ENCODE results near the gene SP140. TPM values are rescaled to one million over a fixed set of nuclear protein-coding genes. Genes with fewer than 3 reads are reported as not detected.

Gene SP140
- total and polyA plus RNA-seq, 2 of the 8 experiments (the other 6 are each of a cell fraction or from before 2014, with no cell fraction given), result 0.23 to 1.3 TPM

DNA sequence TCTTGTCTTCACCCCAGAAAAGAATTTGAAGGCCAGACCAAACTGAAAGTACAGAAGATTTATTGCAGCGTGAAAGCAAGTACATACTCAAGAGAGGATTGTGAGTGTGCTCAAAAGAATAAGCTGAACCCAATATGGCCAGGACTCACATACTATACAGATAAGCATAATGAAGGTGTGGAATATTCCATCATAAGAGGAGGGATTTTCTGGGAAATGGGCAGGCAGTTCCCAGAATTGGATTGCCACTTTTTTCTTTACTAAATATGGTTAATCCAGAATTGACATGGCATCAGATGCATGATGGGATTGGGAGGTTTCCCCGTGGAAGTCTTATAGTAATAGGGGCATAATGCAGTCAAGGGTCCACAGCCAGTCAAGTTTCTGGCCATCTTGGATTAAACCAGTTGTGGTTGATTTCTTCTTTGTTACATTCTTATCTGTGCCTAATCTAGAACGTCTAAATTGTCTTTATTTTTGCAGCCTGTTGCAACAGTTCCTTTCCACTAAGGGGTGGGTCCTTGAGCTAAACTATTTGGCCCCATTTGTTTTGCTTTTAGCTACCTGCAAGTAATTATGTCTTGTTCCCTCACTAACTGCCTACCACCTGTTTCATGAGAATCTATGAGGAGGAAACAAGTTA, 110.4 kb downstream of the SP140 start:
- no peak overlapping the region for H3K56ac ChIP-seq (replicated peaks; ENCODE audit: insufficient read length, low read depth, low read length)
- no peak overlapping the region for H3K27ac ChIP-seq (ENCODE audit: low read depth, low read length)
- H3K79me1 ChIP-seq (ENCODE audit: low read depth, low read length), result no peaks in the 10 kb centered on the region
- no peak overlapping the region for H2BK20ac ChIP-seq (ENCODE audit: low read length)
- no peak overlapping the region for H4K91ac ChIP-seq (replicated peaks; ENCODE audit: insufficient read length, low read length)
- no peak overlapping the region for H3K4me2 ChIP-seq (ENCODE audit: insufficient read depth in 1 of 2, low read depth in 2 of 2, low read length in 2 of 2)
- no peaks in the 10 kb centered on the region for H3K23me2 ChIP-seq (ENCODE audit: low read depth, low read length)
- H2BK5ac ChIP-seq (ENCODE audit: low read depth, low read length), result no peak overlapping the region
- H3K4ac ChIP-seq (replicated peaks; ENCODE audit: insufficient read length, low read depth, low read length), result no peak overlapping the region
- no peaks in the 10 kb centered on the region for H4K20me1 ChIP-seq (replicated peaks in 1 of 2; ENCODE audit: control insufficient read depth in 1 of 2, insufficient read depth in 2 of 2, low read length in 2 of 2)
- 96% methylated on average over 3 of the region's 3 CpGs; no CpG with 5 or more reads in 1 of the 2 experiments for WGBS, 2 experiments (ENCODE audit: extremely low coverage in 1 of 2, insufficient coverage in 1 of 2, insufficient read length in 1 of 2, insufficient replicate concordance in 2 of 2, low coverage in 1 of 2, low lambda C conversion rate in 2 of 2, missing lambda C conversion rate in 1 of 2)
- H3K27me3 ChIP-seq (replicated peaks in 1 of 4; ENCODE audit: control insufficient read depth in 3 of 4, extremely low read depth in 1 of 4, insufficient read depth in 3 of 4, low read length in 3 of 4), result no peaks in the 10 kb centered on the region
- no peak overlapping the region for H3K14ac ChIP-seq (ENCODE audit: insufficient read length)
- H3K79me2 ChIP-seq (ENCODE audit: control insufficient read depth in 1 of 2, insufficient read depth in 2 of 2, low read length in 2 of 2), result no peaks in the 10 kb centered on the region
- H3K4me3 ChIP-seq (ENCODE audit: extremely low read depth in 1 of 4, insufficient read depth in 2 of 4, low read depth in 3 of 4, low read length in 4 of 4), result no peak overlapping the region
- H2BK12ac ChIP-seq (ENCODE audit: low read depth, low read length), result no peak overlapping the region
- no peaks in the 10 kb centered on the region for H3K36me3 ChIP-seq (ENCODE audit: control insufficient read depth in 2 of 4, insufficient read depth in 4 of 4, low read length in 3 of 4)
- H3K18ac ChIP-seq (ENCODE audit: extremely low read depth, low read length), result no peak overlapping the region
- H3K9me3 ChIP-seq (ENCODE audit: insufficient read depth in 2 of 2, low read depth in 1 of 2, low read length in 1 of 2), result no peaks in the 10 kb centered on the region
- no peak overlapping the region for H3K9ac ChIP-seq (replicated peaks in 1 of 4; ENCODE audit: extremely low read depth in 1 of 4, low read depth in 3 of 4, low read length in 3 of 4)
- no peaks in the 10 kb centered on the region for H3K4me1 ChIP-seq (replicated peaks in 1 of 4; ENCODE audit: control insufficient read depth in 3 of 4, insufficient read depth in 4 of 4, low read length in 3 of 4)
- POLR2A ChIA-PET (ENCODE audit: partially characterized antibody), result no interaction called here
- CTCF ChIA-PET (ENCODE audit: partially characterized antibody), result no interaction called here
- TF ChIP-seq JUND (IDR thresholded peaks at IDR 0.05; ENCODE audit: low read length) (no peak), GABPA (IDR thresholded peaks at IDR 0.05; ENCODE audit: borderline replicate concordance, insufficient read depth, low read length) (no peak), SRF (IDR thresholded peaks at IDR 0.05; ENCODE audit: low read depth, low read length) (no peak), KDM5A (IDR thresholded peaks at IDR 0.05; ENCODE audit: low read length) (no peak), CEBPB (IDR thresholded peaks at IDR 0.05; ENCODE audit: low read depth, low read length) (no peak), TBP (IDR thresholded peaks at IDR 0.05; ENCODE audit: low read depth, low read length) (no peak), TCF12 (IDR thresholded peaks at IDR 0.05; ENCODE audit: low read depth, low read length) (no peak), POLR2AphosphoS5 (IDR thresholded peaks at IDR 0.05; ENCODE audit: low read depth, low read length) (no peak), YY1 (IDR thresholded peaks at IDR 0.05; ENCODE audit: low read depth, low read length) (no peak), BCL11A (IDR thresholded peaks at IDR 0.05; ENCODE audit: low read depth in 2 of 2, low read length in 2 of 2) (no peak), NANOG (IDR thresholded peaks at IDR 0.05; ENCODE audit: insufficient read depth, low read depth, low read length, poor library complexity, severe bottlenecking) (no peak), EZH2 (IDR thresholded peaks at IDR 0.05; ENCODE audit: low read depth, low read length, severe bottlenecking) (no peak), TAF1 (IDR thresholded peaks at IDR 0.05; ENCODE audit: low read depth, low read length) (no peak), SP2 (IDR thresholded peaks at IDR 0.05; ENCODE audit: low read length) (no peak)
- H2AFZ ChIP-seq (ENCODE audit: low read length), result no peak overlapping the region
- no peak overlapping the region for H4K5ac ChIP-seq (ENCODE audit: insufficient read length, low read depth, low read length)
- no peak overlapping the region for H2BK15ac ChIP-seq (ENCODE audit: low read length)
- DNase-seq (ENCODE audit: low read depth in 1 of 2, low spot score in 2 of 2) (no peak), FAIRE-seq (no peak)
- no peak overlapping the region for H2AK5ac ChIP-seq (ENCODE audit: low read depth, low read length)
- H2BK120ac ChIP-seq (replicated peaks; ENCODE audit: low read depth, low read length), result no peak overlapping the region
- H4K8ac ChIP-seq (ENCODE audit: extremely low read depth, insufficient read depth, low read length), result no peak overlapping the region
- no peak overlapping the region for H3K23ac ChIP-seq (ENCODE audit: insufficient read length)
